Motor neuron (in vitro differentiated cells): Measurements from ENCODE around the gene HS3ST1. TPM values are rescaled to one million over a fixed set of nuclear protein-coding genes. Genes with fewer than 3 reads are reported as not detected.

Source experiments
- ATAC-seq, 8 experiments: fragments of 200-7000 bp; cut with Tn5 transposase; replicated peaks in 6 of 8; 2 replicates each; pipeline ENCODE4 v1.8.0; 2021; ENCODE audit warnings: mild to moderate bottlenecking in 8 of 8, moderate library complexity in 8 of 8
- H3K27ac ChIP-seq, 2 donors: fragments of 250-450 bp; sonication (Bioruptor Pico); 2 replicates each; pipeline ENCODE4 v1.9.0; 2021; ENCODE audit warnings: antibody characterized with exemption in 2 of 2, mild to moderate bottlenecking in 2 of 2, moderate library complexity in 1 of 2
- H3K4me1 ChIP-seq, 2 donors: fragments of 250-450 bp; sonication (Bioruptor Pico); replicated peaks in 1 of 2; 2 replicates each; pipeline ENCODE4 v1.6.1; 2021; ENCODE audit warnings: antibody characterized with exemption in 2 of 2, mild to moderate bottlenecking in 2 of 2, moderate library complexity in 1 of 2
- H3K4me3 ChIP-seq, 5 donors: fragments of 250-450 bp; sonication (Bioruptor Pico); 2 replicates each; pipeline ENCODE4 v1.9.0; 2021; ENCODE audit warnings: antibody characterized with exemption in 5 of 5, mild to moderate bottlenecking in 5 of 5, moderate library complexity in 4 of 5
- WGBS, 10 experiments: fragments of 450-650 bp; shearing (Covaris generic); methylation state at CpG; one replicate each; pipeline ENCODE4 v1.0.0; 2022; 5-methylcytosine and 5-hydroxymethylcytosine counted together
- in situ Hi-C, 9 experiments: fragments of 400-800 bp; cut with MboI; loops; one replicate each; pipeline ENCODE4 v1.15.0; 2021; ENCODE audit warnings: low sequenced_read_pairs in 9 of 9, low pct_unique_long_range_greater_than_20kb in 2 of 9; ENCODE audit not compliant: unreplicated experiment in 9 of 9
- total RNA-seq, 8 experiments: library from RNA; unstranded; fragments of 300-600 nt; gene quantifications; 2 replicates each; pipeline versions ENCODE4 v1.2.3 to v1.2.4, GENCODE V29; 2022

The HS3ST1 gene
- total RNA-seq, 8 experiments from 2014 or later = 0.15 to 2.7 (median 0.95) TPM

GRCh38 chr4:11455201-11455835, 26.6 kb upstream of the HS3ST1 start:
- no peak overlapping the region for H3K27ac ChIP-seq
- in situ Hi-C loops = loop anchor here in 1 of 9 experiments (25.0 kb wide), 1 partner anchor 257 kb away; no protein-coding TSS in a partner anchor
- H3K4me1 ChIP-seq = no peaks in the 10 kb centered on the region
- no peak overlapping the region for H3K4me3 ChIP-seq
- 0 to 86% (median 72%) methylated on average over 1 to 5 of the region's 5 CpGs; no CpG with 5 or more reads in 1 of the 10 experiments for WGBS, 10 experiments
- no peak for ATAC-seq

- no peaks in the 10 kb centered on the region for H3K4me1 ChIP-seq
- WGBS, 10 experiments = 17 to 100% (median 83%) methylated on average over 1 of the region's 1 CpG; no CpG with 5 or more reads in 5 of the 10 experiments
- no peak overlapping the region for H3K4me3 ChIP-seq
- no peak overlapping the region for H3K27ac ChIP-seq
- in situ Hi-C loops = loop anchor here in 1 of 9 experiments (25.0 kb wide), 1 partner anchor 261 kb away; no protein-coding TSS in a partner anchor
- no peak for ATAC-seq
Measured at GRCh38 chr4:11451716-11452115, 23.0 kb upstream of the HS3ST1 start.

GRCh38 chr4:11446155-11446811, 17.6 kb upstream of the HS3ST1 start:
- Histone ChIP-seq H3K4me1 (no peaks in the 10 kb centered on the region), H3K27ac (no peak overlapping the region), H3K4me3 (no peak overlapping the region)
- in situ Hi-C loops = loop anchor here in 2 of 9 experiments (25.0 kb wide), 2 partner anchors 266 to 859 kb away; no protein-coding TSS in a partner anchor
- ATAC-seq = peak in 3 of 8 experiments; percentile 36 to 59 (median 52)

GRCh38 chr4:11441194-11441556, 12.5 kb upstream of the HS3ST1 start:
- H3K4me3 ChIP-seq = no peak overlapping the region
- no peak for ATAC-seq
- no peak overlapping the region for H3K27ac ChIP-seq
- WGBS, 10 experiments = 20 to 100% (median 60%) methylated on average over 1 of the region's 1 CpG; no CpG with 5 or more reads in 5 of the 10 experiments
- in situ Hi-C loops = loop anchor here in 2 of 9 experiments (25.0 kb wide), 2 partner anchors 271 to 854 kb away; no protein-coding TSS in a partner anchor
- H3K4me1 ChIP-seq = no peaks in the 10 kb centered on the region

GRCh38 chr4:11440481-11441193, 11.9 kb upstream of the HS3ST1 start:
- in situ Hi-C loops = loop anchor here in 2 of 9 experiments (25.0 kb wide), 2 partner anchors 272 to 853 kb away; no protein-coding TSS in a partner anchor
- no peak for ATAC-seq

GRCh38 chr4:11439836-11440235, 11.1 kb upstream of the HS3ST1 start:
- 10 to 95% (median 86%) methylated on average over 2 of the region's 2 CpGs; no CpG with 5 or more reads in 1 of the 10 experiments for WGBS, 10 experiments
- no peaks in the 10 kb centered on the region for H3K4me1 ChIP-seq
- H3K4me3 ChIP-seq = no peak overlapping the region
- no peak overlapping the region for H3K27ac ChIP-seq
- ATAC-seq = no peak
- in situ Hi-C loops = loop anchor here in 2 of 9 experiments (25.0 kb wide), 2 partner anchors 272 to 853 kb away; no protein-coding TSS in a partner anchor

More at GRCh38 chr4:11440481-11441193, 11.9 kb upstream of the HS3ST1 start:
- 0 to 100% (median 60%) methylated on average over 1 to 3 of the region's 4 CpGs; no CpG with 5 or more reads in 5 of the 10 experiments for WGBS, 10 experiments
- Histone ChIP-seq H3K4me1 (no peaks in the 10 kb centered on the region), H3K4me3 (no peak overlapping the region), H3K27ac (no peak overlapping the region)

GRCh38 chr4:11438647-11439046, 10.0 kb upstream of the HS3ST1 start:
- Histone ChIP-seq H3K4me3 (no peak overlapping the region), H3K27ac (no peak overlapping the region), H3K4me1 (no peaks in the 10 kb centered on the region)
- in situ Hi-C loops = loop anchor here in 2 of 9 experiments (25.0 kb wide), 2 partner anchors 274 to 851 kb away; no protein-coding TSS in a partner anchor
- 0 to 100% (median 76%) methylated on average over 1 to 3 of the region's 3 CpGs; no CpG with 5 or more reads in 2 of the 10 experiments for WGBS, 10 experiments
- ATAC-seq = no peak

- H3K4me3 ChIP-seq = no peak overlapping the region
- no peak overlapping the region for H3K27ac ChIP-seq
- no peaks in the 10 kb centered on the region for H3K4me1 ChIP-seq
- 0 to 80% (median 52%) methylated on average over 1 to 5 of the region's 5 CpGs; no CpG with 5 or more reads in 4 of the 10 experiments for WGBS, 10 experiments
- ATAC-seq = no peak
- in situ Hi-C loops = loop anchor here in 2 of 9 experiments (25.0 kb wide), 2 partner anchors 276 to 849 kb away; no protein-coding TSS in a partner anchor
Measured at GRCh38 chr4:11436673-11437072, 8.0 kb upstream of the HS3ST1 start.

- Histone ChIP-seq H3K4me3 (no peak overlapping the region), H3K27ac (no peak overlapping the region), H3K4me1 (no peaks in the 10 kb centered on the region)
- ATAC-seq = no peak
- 0 to 100% (median 68%) methylated on average over 1 to 2 of the region's 2 CpGs; no CpG with 5 or more reads in 2 of the 10 experiments for WGBS, 10 experiments
- in situ Hi-C loops = loop anchor here in 2 of 9 experiments (25.0 kb wide), 2 partner anchors 276 to 849 kb away; no protein-coding TSS in a partner anchor
Measured at GRCh38 chr4:11436084-11436483, 7.4 kb upstream of the HS3ST1 start.

- H3K4me1 ChIP-seq = no peaks in the 10 kb centered on the region
- no peak overlapping the region for H3K4me3 ChIP-seq
- in situ Hi-C loops = loop anchor here in 2 of 9 experiments (25.0 kb wide), 2 partner anchors 277 to 848 kb away; no protein-coding TSS in a partner anchor
- H3K27ac ChIP-seq = no peak overlapping the region
- ATAC-seq = peak in 5 of 8 experiments; percentile 55 to 79 (median 74)
- WGBS, 10 experiments = 43 to 100% (median 90%) methylated on average over 1 of the region's 1 CpG; no CpG with 5 or more reads in 4 of the 10 experiments
Measured at GRCh38 chr4:11435557-11435956, 6.9 kb upstream of the HS3ST1 start.

- Histone ChIP-seq H3K4me3 (no peak overlapping the region), H3K27ac (no peak overlapping the region), H3K4me1 (peaks cover 0 to 11% of the 10 kb centered on the region in 2 donors)
- WGBS, 10 experiments = 8 to 100% (median 87%) methylated on average over 1 to 4 of the region's 4 CpGs; no CpG with 5 or more reads in 1 of the 10 experiments
- no peak for ATAC-seq
- in situ Hi-C loops = loop anchor here in 2 of 9 experiments (25.0 kb wide), 2 partner anchors 281 to 844 kb away; no protein-coding TSS in a partner anchor
Measured at GRCh38 chr4:11431111-11431510, 2.4 kb upstream of the HS3ST1 start.

GRCh38 chr4:11430536-11430935, 1.8 kb upstream of the HS3ST1 start:
- in situ Hi-C loops = loop anchor here in 2 of 9 experiments (25.0 kb wide), 2 partner anchors 282 to 843 kb away; no protein-coding TSS in a partner anchor
- Histone ChIP-seq H3K4me1 (peaks cover 0 to 11% of the 10 kb centered on the region in 2 donors), H3K4me3 (no peak overlapping the region), H3K27ac (no peak overlapping the region)
- 40 to 100% (median 93%) methylated on average over 1 to 2 of the region's 2 CpGs; no CpG with 5 or more reads in 3 of the 10 experiments for WGBS, 10 experiments
- no peak for ATAC-seq
